HCT116 (cell line): ENCODE measurements around the gene SLC27A3. TPM values are rescaled to one million over a fixed set of nuclear protein-coding genes. Genes with fewer than 3 reads are reported as not detected.

ENCODE experiments used
- ATAC-seq: fragments of 200-7000 bp; cut with Tn5 transposase; 2 replicates; pipeline ENCODE4 v1.9.1; 2020; ENCODE audit warnings: mild to moderate bottlenecking, moderate library complexity
- BruUV-seq: library from RNA; stranded (reverse); fragments of 400-500 nt; replicated peaks from 2 replicates; lab custom pipeline; 2021; lab: Mats Ljungman, UMichigan
- CTCF ChIA-PET: fragments of 300-600 bp; sonication (Branson Sonifier 250); formaldehyde crosslinking; loops from one replicate; lab custom pipeline; 2021; ENCODE audit warnings: antibody characterized with exemption; lab: Charles Lee
- POLR2A ChIA-PET: fragments of 300-600, 350-600 bp; sonication (Branson Sonifier 250); formaldehyde crosslinking; loops from one replicate; lab custom pipeline; 2021; ENCODE audit warnings: antibody characterized with exemption; lab: Charles Lee
- RAD21 ChIA-PET, 2 experiments: fragments of 300-600 bp; sonication (Branson Sonifier 250); formaldehyde crosslinking; loops; one replicate each; lab custom pipeline; 2023; ENCODE audit warnings: low total read pairs in 2 of 2; ENCODE audit not compliant: uncharacterized antibody in 2 of 2, unreplicated experiment in 2 of 2, low non-redundant PET in 1 of 2; lab: Charles Lee
- DNase-seq: peaks from one replicate; pipeline ENCODE4 v3.0.0-alpha.2; 2010; ENCODE audit warnings: low read depth, low spot score
- H2AFZ ChIP-seq: fragments of 200-600 bp; shearing (Covaris generic), sonication (generic); 2 replicates; pipeline ENCODE4 v1.6.1; 2017; ENCODE audit warnings: low read depth, mixed run types, mixed read lengths, antibody characterized with exemption, low read length; ENCODE audit not compliant: poor library complexity, severe bottlenecking
- H3K27ac ChIP-seq: 2 replicates; pipeline ENCODE4 v1.5.1; 2012; ENCODE audit warnings: low read depth, low read length
- H3K27me3 ChIP-seq: fragments of 200-600 bp; sonication (generic); 2 replicates; pipeline ENCODE4 v1.6.1; 2016; ENCODE audit warnings: mixed run types, low read length, mixed read lengths; ENCODE audit not compliant: insufficient read depth
- H3K36me3 ChIP-seq, 2 experiments: fragments of 200-500 bp in 1 of 2; fragments of 200-600 bp in 1 of 2; sonication (Bioruptor generic) in 1 of 2; sonication (generic) in 1 of 2; 2 replicates each; pipeline versions ENCODE4 v1.5.1 to v1.6.1; 2014 to 2016; ENCODE audit warnings: low read length in 2 of 2, inconsistent platforms in 1 of 2, mixed read lengths in 1 of 2, mixed run types in 1 of 2; ENCODE audit not compliant: insufficient read depth in 2 of 2, control insufficient read depth in 1 of 2
- H3K4me1 ChIP-seq, 2 experiments: fragments of 200-600 bp in 1 of 2; sonication (generic) in 1 of 2; 2 replicates each; pipeline versions ENCODE4 v1.5.1 to v1.6.1; 2012 to 2017; ENCODE audit warnings: low read length in 2 of 2, inconsistent platforms in 1 of 2, mild to moderate bottlenecking in 1 of 2, mixed read lengths in 1 of 2, mixed run types in 1 of 2, moderate library complexity in 1 of 2; ENCODE audit not compliant: insufficient read depth in 2 of 2, control insufficient read depth in 1 of 2
- H3K4me2 ChIP-seq: fragments of 200-600 bp; sonication (generic); 2 replicates; pipeline ENCODE4 v1.6.1; 2017; ENCODE audit warnings: mixed run types, low read length, mixed read lengths
- H3K4me3 ChIP-seq, 2 experiments: fragments of 200-600 bp in 1 of 2; sonication (generic) in 1 of 2; replicated peaks in 1 of 2; 2 replicates each; pipeline ENCODE4 v1.5.1; 2011 to 2016; ENCODE audit warnings: low read length in 2 of 2, control low read depth in 1 of 2, low read depth in 1 of 2, mild to moderate bottlenecking in 1 of 2, mixed read lengths in 1 of 2, mixed run types in 1 of 2
- H3K79me2 ChIP-seq: fragments of 200-600 bp; sonication (generic); 2 replicates; pipeline ENCODE4 v1.6.1; 2017; ENCODE audit warnings: mild to moderate bottlenecking, mixed run types, low read length, moderate library complexity, mixed read lengths; ENCODE audit not compliant: insufficient read depth
- H3K9ac ChIP-seq: fragments of 200-600 bp; sonication (generic); 2 replicates; pipeline ENCODE4 v1.6.1; 2016; ENCODE audit warnings: low read length, mixed read lengths
- H3K9me2 ChIP-seq: fragments of 200-600 bp; sonication (generic), shearing (Covaris generic); 2 replicates; pipeline ENCODE4 v1.6.1; 2017; ENCODE audit warnings: mixed run types, mild to moderate bottlenecking, moderate library complexity; ENCODE audit not compliant: insufficient read depth
- H3K9me3 ChIP-seq, 2 experiments: fragments of 200-500 bp in 1 of 2; fragments of 200-600 bp in 1 of 2; sonication (Bioruptor generic) in 1 of 2; sonication (generic) in 1 of 2; 2 replicates each; pipeline ENCODE4 v1.6.1; 2014 to 2017; ENCODE audit warnings: low read length in 2 of 2, mixed read lengths in 2 of 2, inconsistent platforms in 1 of 2, low read depth in 1 of 2, mild to moderate bottlenecking in 1 of 2, mixed run types in 1 of 2, moderate library complexity in 1 of 2; ENCODE audit not compliant: control insufficient read depth in 1 of 2, insufficient read depth in 1 of 2
- H4K20me1 ChIP-seq: fragments of 200-600 bp; sonication (generic), shearing (Covaris generic); 2 replicates; pipeline ENCODE4 v1.6.1; 2017; ENCODE audit warnings: mixed run types, mild to moderate bottlenecking, moderate library complexity; ENCODE audit not compliant: insufficient read depth
- ATF3 ChIP-seq: IDR thresholded peaks from 2 replicates; pipeline ENCODE4 v1.6.1; 2012
- CBX3 ChIP-seq: IDR thresholded peaks from 2 replicates; pipeline ENCODE4 v1.6.1; 2012; ENCODE audit warnings: low read depth
- CEBPB ChIP-seq: IDR thresholded peaks from 2 replicates; pipeline ENCODE4 v1.6.1; 2012; ENCODE audit warnings: low read depth
- EZH2 ChIP-seq: fragments of 200-600 bp; sonication (generic); IDR thresholded peaks from 2 replicates; pipeline ENCODE4 v1.6.1; 2017; ENCODE audit warnings: antibody characterized with exemption, mixed run types
- EZH2phosphoT487 ChIP-seq: fragments of 200-600 bp; IDR thresholded peaks from 2 replicates; pipeline ENCODE4 v1.6.1; 2018; ENCODE audit warnings: antibody characterized with exemption, borderline replicate concordance
- POLR2AphosphoS5 ChIP-seq: IDR thresholded peaks from 2 replicates; pipeline ENCODE4 v1.6.1; 2011; ENCODE audit warnings: mild to moderate bottlenecking, low read depth, low read length, moderate library complexity
- SIN3A ChIP-seq: IDR thresholded peaks from 2 replicates; pipeline ENCODE4 v1.6.1; 2012; ENCODE audit warnings: low read depth
- SP1 ChIP-seq: IDR thresholded peaks from 2 replicates; pipeline ENCODE4 v1.6.1; 2012; ENCODE audit warnings: low read depth
- SRF ChIP-seq: IDR thresholded peaks from 2 replicates; pipeline ENCODE4 v1.6.1; 2012; ENCODE audit warnings: low read depth
- intact Hi-C: fragments of 100-400 bp; cut with micrococcal nuclease; formaldehyde crosslinking; loops from 2 replicates; pipeline ENCODE4 v1.10.0; 2022
- total RNA-seq: library from RNA; stranded (reverse); gene quantifications from one replicate; pipeline ENCODE4 v1.2.1, GENCODE V29; 2021; ENCODE audit not compliant: unreplicated experiment
- TF ChIP-seq, protein P1 (sequence below): IDR thresholded peaks from 2 replicates; pipeline ENCODE4 v1.6.1; 2012

The SLC27A3 gene
- total RNA-seq, 1 experiment from 2014 or later, result 14.3 TPM

DNA sequence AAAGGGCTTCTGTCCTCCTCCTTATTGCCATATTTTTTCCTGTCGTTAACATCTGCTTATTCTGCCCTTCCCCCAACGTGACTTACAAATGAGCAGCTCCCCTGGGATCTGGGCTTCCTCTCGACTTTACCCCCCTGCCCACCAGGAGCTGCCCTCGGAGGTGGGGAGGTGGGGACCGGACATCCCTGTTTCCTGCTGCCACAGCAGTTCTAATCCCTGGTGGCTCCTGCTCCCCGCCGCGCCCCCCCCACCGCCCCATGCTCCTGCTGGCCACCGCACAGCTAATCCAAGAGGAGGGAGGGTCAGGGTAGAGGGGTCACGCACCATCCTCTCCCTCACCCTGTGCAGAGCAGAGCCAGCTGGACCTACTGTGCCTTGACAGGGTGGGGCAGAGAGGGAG, 4.4 kb upstream of the SLC27A3 start:
- Histone ChIP-seq H2AFZ (no peak overlapping the region), H3K9me2 (no peaks in the 10 kb centered on the region), H3K9me3 (no peaks in the 10 kb centered on the region), H3K4me3 (no peak overlapping the region), H3K4me2 (no peak overlapping the region), H3K36me3 (peaks cover 26 to 37% of the 10 kb centered on the region in 2 experiments; a peak in 3 of 4 replicates), H3K79me2 (no peaks in the 10 kb centered on the region), H3K27ac (no peak overlapping the region), H3K27me3 (no peaks in the 10 kb centered on the region), H3K4me1 (peaks cover 7 to 15% of the 10 kb centered on the region in 2 experiments), H3K9ac (no peak overlapping the region), H4K20me1 (no peaks in the 10 kb centered on the region)
- ChIA-PET CTCF (no interaction called here), RAD21 (no interaction called here), POLR2A (no interaction called here)
- no peak for TF ChIP-seq CBX3
- ATAC-seq (no peak), DNase-seq (no peak)
- BruUV-seq, result no TSS peak
- intact Hi-C loops, result loop anchor here (10.0 kb wide), 1 partner anchor 96 kb away; the partner anchor contains the start of genes ILF2 and NPR1

DNA sequence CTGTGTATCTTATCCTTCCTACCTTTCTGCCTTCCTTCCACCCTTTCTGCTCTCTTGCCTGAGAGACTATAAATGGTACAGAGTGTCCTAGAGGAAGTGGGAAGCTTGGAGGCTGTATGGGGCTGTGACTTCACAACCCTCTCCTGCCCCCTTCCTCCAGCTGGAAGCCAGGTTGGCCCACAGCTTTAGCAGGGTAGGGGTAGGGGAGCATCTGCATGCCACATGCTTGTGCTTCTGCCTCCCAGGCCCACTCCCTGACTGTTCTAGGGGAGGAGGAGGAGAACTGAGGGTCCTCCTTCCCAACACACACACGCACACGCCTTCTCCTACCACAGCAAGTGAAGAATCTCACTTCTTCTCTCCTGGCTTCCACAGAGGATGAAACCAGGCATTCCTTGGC, 3.9 kb upstream of the SLC27A3 start:
- ChIA-PET RAD21 (interaction anchor here in 1 of 2 experiments (0.8 kb wide), 1 partner anchor 20 kb away, joined by 4 read pairs; no protein-coding TSS in a partner anchor), CTCF (no interaction called here), POLR2A (no interaction called here)
- Histone ChIP-seq H3K27ac (no peak overlapping the region), H2AFZ (no peak overlapping the region), H3K9me3 (no peaks in the 10 kb centered on the region), H3K4me2 (no peak overlapping the region), H3K79me2 (no peaks in the 10 kb centered on the region), H3K9me2 (no peaks in the 10 kb centered on the region), H3K27me3 (no peaks in the 10 kb centered on the region), H4K20me1 (no peaks in the 10 kb centered on the region), H3K9ac (no peak overlapping the region), H3K36me3 (peaks cover 25 to 37% of the 10 kb centered on the region in 2 experiments; a peak in 3 of 4 replicates), H3K4me3 (no peak overlapping the region), H3K4me1 (peaks cover 8 to 19% of the 10 kb centered on the region in 2 experiments)
- BruUV-seq, result no TSS peak
- TF ChIP-seq SRF, result no peak
- TF ChIP-seq SP1, result no peak
- no peak for TF ChIP-seq SIN3A
- no peak for TF ChIP-seq POLR2AphosphoS5
- TF ChIP-seq ATF3, result no peak
- TF ChIP-seq, protein P1, sequence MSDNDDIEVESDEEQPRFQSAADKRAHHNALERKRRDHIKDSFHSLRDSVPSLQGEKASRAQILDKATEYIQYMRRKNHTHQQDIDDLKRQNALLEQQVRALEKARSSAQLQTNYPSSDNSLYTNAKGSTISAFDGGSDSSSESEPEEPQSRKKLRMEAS, result no peak
- no peak for TF ChIP-seq EZH2
- no peak for TF ChIP-seq EZH2phosphoT487
- no peak for TF ChIP-seq CEBPB
- DNase-seq (no peak), ATAC-seq (no peak)
- intact Hi-C loops, result loop anchor here (10.0 kb wide), 1 partner anchor 96 kb away; the partner anchor contains the start of genes ILF2 and NPR1
